OCI-LY7 (cell line): Measurements from ENCODE around the gene VPS39. TPM values are rescaled to one million over a fixed set of nuclear protein-coding genes. Genes with fewer than 3 reads are reported as not detected.

ENCODE experiments used
- BruUV-seq: library from RNA; stranded (reverse); fragments of 400-500 nt; replicated peaks from 2 replicates; lab custom pipeline; 2021; lab: Mats Ljungman, UMichigan
- CTCF ChIA-PET: fragments of 300-600 bp; sonication (Branson Sonifier 250); formaldehyde crosslinking; loops from one replicate; lab custom pipeline; 2022; ENCODE audit warnings: antibody characterized with exemption; ENCODE audit not compliant: unreplicated experiment; lab: Charles Lee
- POLR2A ChIA-PET: fragments of 300-600 bp; sonication (Branson Sonifier 250); formaldehyde crosslinking; loops from one replicate; lab custom pipeline; 2022; ENCODE audit warnings: antibody characterized with exemption; lab: Charles Lee
- DNase-seq: peaks from one replicate; pipeline ENCODE4 v3.0.0-alpha.2; 2015; ENCODE audit warnings: low spot score
- H2AFZ ChIP-seq: fragments of 200-600 bp; sonication (generic), shearing (Covaris generic); 2 replicates; pipeline ENCODE4 v1.6.1; 2014; ENCODE audit warnings: mild to moderate bottlenecking, antibody characterized with exemption, low read length, moderate library complexity
- H3K27ac ChIP-seq: fragments of 200-600 bp; sonication (generic); 2 replicates; pipeline ENCODE4 v1.5.1; 2014; ENCODE audit warnings: mixed run types, low read depth, mild to moderate bottlenecking, moderate library complexity, low read length, inconsistent platforms; ENCODE audit not compliant: poor library complexity, severe bottlenecking
- H3K36me3 ChIP-seq: fragments of 200-600 bp; sonication (generic); 2 replicates; pipeline ENCODE4 v1.6.1; 2014; ENCODE audit warnings: mild to moderate bottlenecking, antibody characterized with exemption, low read length, moderate library complexity, mixed read lengths; ENCODE audit not compliant: insufficient read depth
- H3K4me1 ChIP-seq: fragments of 200-600 bp; sonication (generic); 2 replicates; pipeline ENCODE4 v1.5.1; 2014; ENCODE audit warnings: mild to moderate bottlenecking, low read length; ENCODE audit not compliant: insufficient read depth, poor library complexity, severe bottlenecking
- H3K4me2 ChIP-seq: fragments of 200-600 bp; sonication (generic); 2 replicates; pipeline ENCODE4 v1.6.1; 2014; ENCODE audit warnings: mild to moderate bottlenecking, low read length
- H3K4me3 ChIP-seq: fragments of 200-600 bp; sonication (generic); 2 replicates; pipeline ENCODE4 v1.5.1; 2014; ENCODE audit warnings: mild to moderate bottlenecking, low read depth, low read length; ENCODE audit not compliant: poor library complexity, severe bottlenecking
- H3K79me2 ChIP-seq: fragments of 200-600 bp; sonication (generic); 2 replicates; pipeline ENCODE4 v1.6.1; 2016; ENCODE audit warnings: low read depth, mild to moderate bottlenecking, low read length, moderate library complexity, mixed read lengths; ENCODE audit not compliant: insufficient read depth
- H3K9me2 ChIP-seq: fragments of 200-600 bp; sonication (generic); 2 replicates; pipeline ENCODE4 v1.6.1; 2016; ENCODE audit warnings: mild to moderate bottlenecking, low read length, mixed read lengths; ENCODE audit not compliant: insufficient read depth
- H3K9me3 ChIP-seq: fragments of 200-600 bp; sonication (generic); 2 replicates; pipeline ENCODE4 v1.6.1; 2014; ENCODE audit warnings: mild to moderate bottlenecking, mixed run types, low read length, mixed read lengths
- H4K20me1 ChIP-seq: fragments of 200-600 bp; sonication (generic); 2 replicates; pipeline ENCODE4 v1.6.1; 2014; ENCODE audit warnings: mild to moderate bottlenecking, antibody characterized with exemption, low read length, moderate library complexity, mixed read lengths; ENCODE audit not compliant: insufficient read depth
- EZH2phosphoT487 ChIP-seq: fragments of 200-600 bp; sonication (generic); IDR thresholded peaks from 2 replicates; pipeline ENCODE4 v1.6.1; 2018; ENCODE audit warnings: low read depth, borderline replicate concordance, mild to moderate bottlenecking, mixed run types, antibody characterized with exemption, low read length, moderate library complexity, mixed read lengths
- intact Hi-C: fragments of 100-400 bp; cut with micrococcal nuclease; formaldehyde crosslinking; loops from one replicate; pipeline ENCODE4 v1.10.0; 2022; ENCODE audit not compliant: unreplicated experiment
- total RNA-seq, 2 experiments: library from RNA; depleted of rRNA in 1 of 2; stranded (reverse); fragments of >200 nt in 1 of 2; shearing (Covaris generic) in 1 of 2; gene quantifications; 2 replicates each; pipeline ENCODE4 v1.2.3, GENCODE V29; 2014 to 2022
- TF ChIP-seq, protein P1 (sequence below): fragments of 200-600 bp; sonication (generic); conservative IDR thresholded peaks from 2 replicates; pipeline ENCODE4 v1.5.1; 2014; ENCODE audit warnings: mild to moderate bottlenecking, antibody characterized with exemption, low read length, moderate library complexity, mixed read lengths

Gene VPS39
- total RNA-seq, 2 experiments from 2014 or later, result 25.1 to 60.5 TPM

- no peak for DNase-seq
- no peak overlapping the region for H3K4me2 ChIP-seq
- POLR2A ChIA-PET, result no interaction called here
- H3K9me3 ChIP-seq, result no peaks in the 10 kb centered on the region
- H2AFZ ChIP-seq, result no peak overlapping the region
- peaks cover 86% of the 10 kb centered on the region for H3K36me3 ChIP-seq
- no peaks in the 10 kb centered on the region for H3K9me2 ChIP-seq
- intact Hi-C loops, result no loop called here
- H3K27ac ChIP-seq, result no peak overlapping the region
- TF ChIP-seq, protein P1, sequence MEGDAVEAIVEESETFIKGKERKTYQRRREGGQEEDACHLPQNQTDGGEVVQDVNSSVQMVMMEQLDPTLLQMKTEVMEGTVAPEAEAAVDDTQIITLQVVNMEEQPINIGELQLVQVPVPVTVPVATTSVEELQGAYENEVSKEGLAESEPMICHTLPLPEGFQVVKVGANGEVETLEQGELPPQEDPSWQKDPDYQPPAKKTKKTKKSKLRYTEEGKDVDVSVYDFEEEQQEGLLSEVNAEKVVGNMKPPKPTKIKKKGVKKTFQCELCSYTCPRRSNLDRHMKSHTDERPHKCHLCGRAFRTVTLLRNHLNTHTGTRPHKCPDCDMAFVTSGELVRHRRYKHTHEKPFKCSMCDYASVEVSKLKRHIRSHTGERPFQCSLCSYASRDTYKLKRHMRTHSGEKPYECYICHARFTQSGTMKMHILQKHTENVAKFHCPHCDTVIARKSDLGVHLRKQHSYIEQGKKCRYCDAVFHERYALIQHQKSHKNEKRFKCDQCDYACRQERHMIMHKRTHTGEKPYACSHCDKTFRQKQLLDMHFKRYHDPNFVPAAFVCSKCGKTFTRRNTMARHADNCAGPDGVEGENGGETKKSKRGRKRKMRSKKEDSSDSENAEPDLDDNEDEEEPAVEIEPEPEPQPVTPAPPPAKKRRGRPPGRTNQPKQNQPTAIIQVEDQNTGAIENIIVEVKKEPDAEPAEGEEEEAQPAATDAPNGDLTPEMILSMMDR, result no peak
- no peak for TF ChIP-seq EZH2phosphoT487
- no peak overlapping the region for H3K4me3 ChIP-seq
- no TSS peak for BruUV-seq
- H3K4me1 ChIP-seq, result no peaks in the 10 kb centered on the region
- H4K20me1 ChIP-seq, result no peaks in the 10 kb centered on the region
- CTCF ChIA-PET, result no interaction called here
- no peaks in the 10 kb centered on the region for H3K79me2 ChIP-seq
Measured at GRCh38 chr15:42182961-42183360, 25.1 kb downstream of the VPS39 start.

DNA sequence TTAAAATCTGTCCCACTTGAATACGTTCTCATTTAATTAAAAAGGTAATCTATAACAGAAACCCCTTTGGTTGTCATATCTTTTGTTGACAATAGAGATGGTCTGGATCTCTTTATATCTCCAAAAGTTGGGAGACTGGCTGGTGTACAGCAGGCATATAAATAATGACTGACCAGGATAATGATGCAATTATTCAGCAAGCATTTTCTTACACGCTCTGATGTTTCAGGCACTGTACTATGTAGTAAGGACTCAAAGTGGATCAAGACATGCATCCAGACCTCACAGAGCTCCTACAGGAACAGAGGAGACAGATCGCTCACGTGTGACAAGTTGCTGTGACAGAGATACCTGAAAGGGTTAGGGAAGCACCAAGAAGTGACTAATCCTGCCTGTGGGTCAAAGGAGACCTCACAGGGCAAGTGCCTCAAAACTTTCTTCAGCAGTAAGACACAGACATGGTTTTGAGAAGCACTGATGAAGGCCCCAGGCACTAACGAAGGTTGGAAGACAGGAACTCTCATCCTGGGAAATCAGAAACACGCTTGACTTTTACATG lies 25.7 kb downstream of the VPS39 start:
- no peaks in the 10 kb centered on the region for H3K9me2 ChIP-seq
- peaks cover 83% of the 10 kb centered on the region for H3K36me3 ChIP-seq
- no peak for DNase-seq
- no peak overlapping the region for H3K4me3 ChIP-seq
- H3K9me3 ChIP-seq, result no peaks in the 10 kb centered on the region
- no peak overlapping the region for H3K27ac ChIP-seq
- POLR2A ChIA-PET, result no interaction called here
- H2AFZ ChIP-seq, result no peak overlapping the region
- no peaks in the 10 kb centered on the region for H4K20me1 ChIP-seq
- H3K4me2 ChIP-seq, result no peak overlapping the region
- no peaks in the 10 kb centered on the region for H3K79me2 ChIP-seq
- TSS peak; percentile 32 for BruUV-seq
- H3K4me1 ChIP-seq, result no peaks in the 10 kb centered on the region
- intact Hi-C loops, result no loop called here
- CTCF ChIA-PET, result no interaction called here
- TF ChIP-seq EZH2phosphoT487, result no peak
- TF ChIP-seq, protein P1, result no peak

DNA sequence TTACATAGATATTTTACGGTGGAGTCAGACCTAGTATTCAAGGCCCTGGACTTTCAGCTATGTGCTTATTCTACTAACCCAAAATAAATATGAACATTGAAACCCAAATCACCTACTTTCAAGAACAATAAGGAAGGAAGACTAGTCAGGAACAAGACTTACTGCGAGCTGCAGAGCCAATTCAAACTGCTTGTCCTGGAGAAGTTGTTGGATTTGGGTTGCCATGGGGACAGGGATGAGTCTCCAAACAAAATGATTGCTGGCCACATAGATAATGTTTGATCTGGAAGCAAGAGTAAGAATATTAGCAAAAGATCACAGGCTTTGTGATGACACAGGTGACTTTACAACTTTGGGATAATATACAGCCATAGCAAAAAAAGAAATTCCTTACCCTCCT lies 30.0 kb downstream of the VPS39 start:
- Histone ChIP-seq H3K27ac (no peak overlapping the region), H4K20me1 (no peaks in the 10 kb centered on the region), H2AFZ (no peak overlapping the region), H3K4me2 (no peak overlapping the region), H3K9me2 (no peaks in the 10 kb centered on the region), H3K4me1 (no peaks in the 10 kb centered on the region), H3K79me2 (no peaks in the 10 kb centered on the region), H3K9me3 (no peaks in the 10 kb centered on the region), H3K4me3 (no peak overlapping the region), H3K36me3 (peaks cover 65% of the 10 kb centered on the region)
- POLR2A ChIA-PET, result no interaction called here
- intact Hi-C loops, result no loop called here
- no peak for DNase-seq
- TF ChIP-seq, protein P1, result no peak
- TF ChIP-seq EZH2phosphoT487, result no peak
- no TSS peak for BruUV-seq
- CTCF ChIA-PET, result no interaction called here
